Measurements from ENCODE around the gene PANX2.

PANX2 gene

GRCh38 chr22:50150161-50151129 lies 20.1 kb upstream of the PANX2 start:
- Histone ChIP-seq H3K36me3 (ENCODE audit: control insufficient read depth, insufficient read depth, low read length) (no peaks in the 10 kb centered on the region), H3K9ac (ENCODE audit: low read length) (no peak overlapping the region), H3K4me3 (ENCODE audit: low read length) (no peak overlapping the region), H3K9me3 (ENCODE audit: control insufficient read depth, low read length) (no peaks in the 10 kb centered on the region), H3K4me1 (ENCODE audit: control insufficient read depth, insufficient read depth, low read length) (no peaks in the 10 kb centered on the region), H3K27me3 (ENCODE audit: control insufficient read depth, insufficient read depth, low read length) (peaks cover 6% of the 10 kb centered on the region)

GRCh38 chr22:50151571-50152537 lies 18.7 kb upstream of the PANX2 start:
- no peak overlapping the region for H3K4me3 ChIP-seq (ENCODE audit: low read length)

GRCh38 chr22:50153056-50153755 lies 17.3 kb upstream of the PANX2 start:
- Histone ChIP-seq H3K9me3 (ENCODE audit: control insufficient read depth, low read length) (no peaks in the 10 kb centered on the region), H3K4me1 (ENCODE audit: control insufficient read depth, insufficient read depth, low read length) (peaks cover 5% of the 10 kb centered on the region), H3K36me3 (ENCODE audit: control insufficient read depth, insufficient read depth, low read length) (no peaks in the 10 kb centered on the region), H3K9ac (ENCODE audit: low read length) (no peak overlapping the region), H3K27me3 (ENCODE audit: control insufficient read depth, insufficient read depth, low read length) (peaks cover 11% of the 10 kb centered on the region), H3K4me3 (ENCODE audit: low read length) (no peak overlapping the region)

More at GRCh38 chr22:50151571-50152537, 18.7 kb upstream of the PANX2 start:
- Histone ChIP-seq H3K36me3 (ENCODE audit: control insufficient read depth, insufficient read depth, low read length) (no peaks in the 10 kb centered on the region), H3K9me3 (ENCODE audit: control insufficient read depth, low read length) (no peaks in the 10 kb centered on the region), H3K9ac (ENCODE audit: low read length) (no peak overlapping the region), H3K27me3 (ENCODE audit: control insufficient read depth, insufficient read depth, low read length) (peaks cover 6% of the 10 kb centered on the region), H3K4me1 (ENCODE audit: control insufficient read depth, insufficient read depth, low read length) (no peaks in the 10 kb centered on the region)

GRCh38 chr22:50153756-50154140 lies 16.8 kb upstream of the PANX2 start:
- H3K27me3 ChIP-seq (ENCODE audit: control insufficient read depth, insufficient read depth, low read length): peaks cover 11% of the 10 kb centered on the region
- H3K9ac ChIP-seq (ENCODE audit: low read length): no peak overlapping the region
- no peaks in the 10 kb centered on the region for H3K36me3 ChIP-seq (ENCODE audit: control insufficient read depth, insufficient read depth, low read length)
- H3K4me3 ChIP-seq (ENCODE audit: low read length): no peak overlapping the region
- peaks cover 8% of the 10 kb centered on the region for H3K4me1 ChIP-seq (ENCODE audit: control insufficient read depth, insufficient read depth, low read length)
- no peaks in the 10 kb centered on the region for H3K9me3 ChIP-seq (ENCODE audit: control insufficient read depth, low read length)

GRCh38 chr22:50157709-50158375 lies 12.7 kb upstream of the PANX2 start:
- Histone ChIP-seq H3K27me3 (ENCODE audit: control insufficient read depth, insufficient read depth, low read length) (peaks cover 4% of the 10 kb centered on the region), H3K4me1 (ENCODE audit: control insufficient read depth, insufficient read depth, low read length) (peaks cover 8% of the 10 kb centered on the region), H3K9me3 (ENCODE audit: control insufficient read depth, low read length) (no peaks in the 10 kb centered on the region), H3K9ac (ENCODE audit: low read length) (no peak overlapping the region), H3K4me3 (ENCODE audit: low read length) (no peak overlapping the region), H3K36me3 (ENCODE audit: control insufficient read depth, insufficient read depth, low read length) (no peaks in the 10 kb centered on the region)

- Histone ChIP-seq H3K9me3 (ENCODE audit: control insufficient read depth, low read length) (no peaks in the 10 kb centered on the region), H3K4me1 (ENCODE audit: control insufficient read depth, insufficient read depth, low read length) (peaks cover 8% of the 10 kb centered on the region), H3K9ac (ENCODE audit: low read length) (no peak overlapping the region), H3K36me3 (ENCODE audit: control insufficient read depth, insufficient read depth, low read length) (no peaks in the 10 kb centered on the region), H3K27me3 (ENCODE audit: control insufficient read depth, insufficient read depth, low read length) (peaks cover 4% of the 10 kb centered on the region), H3K4me3 (ENCODE audit: low read length) (no peak overlapping the region)
Observed at GRCh38 chr22:50160947-50161346, 9.6 kb upstream of the PANX2 start.

- peaks cover 8% of the 10 kb centered on the region for H3K4me1 ChIP-seq (ENCODE audit: control insufficient read depth, insufficient read depth, low read length)
- no peak overlapping the region for H3K4me3 ChIP-seq (ENCODE audit: low read length)
- H3K36me3 ChIP-seq (ENCODE audit: control insufficient read depth, insufficient read depth, low read length): no peaks in the 10 kb centered on the region
- no peaks in the 10 kb centered on the region for H3K9me3 ChIP-seq (ENCODE audit: control insufficient read depth, low read length)
- no peak overlapping the region for H3K9ac ChIP-seq (ENCODE audit: low read length)
- peaks cover 4% of the 10 kb centered on the region for H3K27me3 ChIP-seq (ENCODE audit: control insufficient read depth, insufficient read depth, low read length)
Observed at GRCh38 chr22:50161508-50162390, 8.8 kb upstream of the PANX2 start.

GRCh38 chr22:50162391-50162956 lies 8.1 kb upstream of the PANX2 start:
- H3K9ac ChIP-seq (ENCODE audit: low read length): no peak overlapping the region
- H3K9me3 ChIP-seq (ENCODE audit: control insufficient read depth, low read length): no peaks in the 10 kb centered on the region
- no peaks in the 10 kb centered on the region for H3K36me3 ChIP-seq (ENCODE audit: control insufficient read depth, insufficient read depth, low read length)
- H3K4me1 ChIP-seq (ENCODE audit: control insufficient read depth, insufficient read depth, low read length): peaks cover 8% of the 10 kb centered on the region
- H3K27me3 ChIP-seq (ENCODE audit: control insufficient read depth, insufficient read depth, low read length): peaks cover 4% of the 10 kb centered on the region
- no peak overlapping the region for H3K4me3 ChIP-seq (ENCODE audit: low read length)

GRCh38 chr22:50165436-50166123 lies 5.0 kb upstream of the PANX2 start:
- peaks cover 4% of the 10 kb centered on the region for H3K4me1 ChIP-seq (ENCODE audit: control insufficient read depth, insufficient read depth, low read length)
- no peak overlapping the region for H3K9ac ChIP-seq (ENCODE audit: low read length)
- peaks cover 13% of the 10 kb centered on the region for H3K27me3 ChIP-seq (ENCODE audit: control insufficient read depth, insufficient read depth, low read length)
- H3K36me3 ChIP-seq (ENCODE audit: control insufficient read depth, insufficient read depth, low read length): no peaks in the 10 kb centered on the region
- H3K9me3 ChIP-seq (ENCODE audit: control insufficient read depth, low read length): no peaks in the 10 kb centered on the region
- no peak overlapping the region for H3K4me3 ChIP-seq (ENCODE audit: low read length)

Measured in mucosa of stomach (tissue), 1 donor.